IMR-90 (cell line): ENCODE results near the gene TRIM63. TPM values are rescaled to one million over a fixed set of nuclear protein-coding genes. Genes with fewer than 3 reads are reported as not detected.
A peak's percentile ranks its signal among the peaks of the same experiment; 100 is the strongest.
"Not testable (repeated sequence)": the region's sequence is repeated elsewhere in the genome, so short reads cannot be mapped to it uniquely, and the experiment has no call there.

ENCODE experiments used
- ATAC-seq: fragments of 200-7000 bp; cut with Tn5 transposase; 2 replicates; pipeline ENCODE4 v1.9.1; 2020; ENCODE audit warnings: low read depth, mild to moderate bottlenecking, moderate library complexity
- BruUV-seq: library from RNA; stranded (reverse); fragments of 400-500 nt; replicated peaks from 2 replicates; lab custom pipeline; 2021; lab: Mats Ljungman, UMichigan
- CTCF ChIA-PET: fragments of 300-600 bp; formaldehyde crosslinking; extraction: SDS; loops from one replicate; lab custom pipeline; 2021; ENCODE audit warnings: antibody characterized with exemption; lab: Yijun Ruan, JAX
- POLR2A ChIA-PET: fragments of 300-600 bp; sonication (Branson Sonifier 250); formaldehyde crosslinking; loops from one replicate; lab custom pipeline; 2022; ENCODE audit warnings: antibody characterized with exemption; ENCODE audit not compliant: unreplicated experiment; lab: Charles Lee
- DNase-seq: peaks from one replicate; pipeline ENCODE4 v3.0.0; 2013
- H2AFZ ChIP-seq: replicated peaks from 2 replicates; pipeline ENCODE3; 2013; ENCODE audit warnings: low read length, mild to moderate bottlenecking; ENCODE audit not compliant: poor library complexity
- H2AK5ac ChIP-seq: 2 replicates; pipeline ENCODE4 v1.6.1; 2013; ENCODE audit warnings: low read depth, low read length, inconsistent platforms
- H2AK9ac ChIP-seq: replicated peaks from 2 replicates; pipeline ENCODE3; 2013; ENCODE audit warnings: mild to moderate bottlenecking, low read depth, low read length, moderate library complexity; ENCODE audit not compliant: poor library complexity
- H2BK120ac ChIP-seq: 2 replicates; pipeline ENCODE4 v1.6.1; 2013; ENCODE audit warnings: low read depth, low read length, inconsistent platforms
- H2BK15ac ChIP-seq: 3 replicates; pipeline ENCODE4 v1.6.1; 2013; ENCODE audit warnings: low read depth, low read length, inconsistent platforms
- H2BK20ac ChIP-seq: 2 replicates; pipeline ENCODE4 v1.6.1; 2013; ENCODE audit warnings: low read depth, mild to moderate bottlenecking, inconsistent platforms, low read length, moderate library complexity
- H2BK5ac ChIP-seq: 2 replicates; pipeline ENCODE4 v1.6.1; 2013; ENCODE audit warnings: mild to moderate bottlenecking, low read depth, low read length, inconsistent platforms; ENCODE audit not compliant: poor library complexity, severe bottlenecking
- H3K14ac ChIP-seq: replicated peaks from 2 replicates; pipeline ENCODE4 v1.6.1; 2013; ENCODE audit warnings: low read depth, low read length, inconsistent platforms
- H3K18ac ChIP-seq: 2 replicates; pipeline ENCODE4 v1.6.1; 2013; ENCODE audit warnings: low read depth, low read length, control low read depth
- H3K23ac ChIP-seq: 2 replicates; pipeline ENCODE4 v1.6.1; 2013; ENCODE audit warnings: low read depth, low read length, inconsistent platforms
- H3K27ac ChIP-seq: 2 replicates; pipeline ENCODE4 v1.5.1; 2013; ENCODE audit warnings: mild to moderate bottlenecking, control low read depth, low read length; ENCODE audit not compliant: insufficient read depth
- H3K27me3 ChIP-seq: 2 replicates; pipeline ENCODE4 v1.6.1; 2013; ENCODE audit warnings: low read length; ENCODE audit not compliant: control insufficient read depth, insufficient read depth
- H3K36me3 ChIP-seq: 2 replicates; pipeline ENCODE4 v1.6.1; 2013; ENCODE audit warnings: low read length, mixed read lengths; ENCODE audit not compliant: control insufficient read depth, insufficient read depth
- H3K4ac ChIP-seq: 2 replicates; pipeline ENCODE4 v1.6.1; 2013; ENCODE audit warnings: low read depth, low read length, inconsistent platforms
- H3K4me1 ChIP-seq: 2 replicates; pipeline ENCODE4 v1.6.1; 2013; ENCODE audit warnings: low read length, mixed read lengths; ENCODE audit not compliant: control insufficient read depth, insufficient read depth
- H3K4me2 ChIP-seq: 2 replicates; pipeline ENCODE4 v1.6.1; 2013; ENCODE audit warnings: low read depth, mild to moderate bottlenecking, control low read depth, low read length, moderate library complexity
- H3K4me3 ChIP-seq: 2 replicates; pipeline ENCODE4 v1.5.1; 2013; ENCODE audit warnings: low read depth, mild to moderate bottlenecking, control low read depth, low read length, moderate library complexity; ENCODE audit not compliant: insufficient read depth
- H3K56ac ChIP-seq: 2 replicates; pipeline ENCODE4 v1.6.1; 2013; ENCODE audit warnings: low read length, inconsistent platforms; ENCODE audit not compliant: insufficient read depth; ENCODE audit errors: extremely low read depth
- H3K79me1 ChIP-seq, 2 experiments: 2 replicates each; pipeline ENCODE4 v1.6.1; 2013; ENCODE audit warnings: low read length in 2 of 2, inconsistent platforms in 1 of 2, low read depth in 1 of 2
- H3K9ac ChIP-seq: 2 replicates; pipeline ENCODE4 v1.6.1; 2013; ENCODE audit warnings: low read depth, low read length, control low read depth
- H3K9me1 ChIP-seq: 2 replicates; pipeline ENCODE4 v1.6.1; 2013; ENCODE audit warnings: low read length, inconsistent platforms; ENCODE audit not compliant: insufficient read depth
- H3K9me3 ChIP-seq: 2 replicates; pipeline ENCODE4 v1.6.1; 2013; ENCODE audit warnings: low read length; ENCODE audit not compliant: control insufficient read depth, insufficient read depth
- H4K20me1 ChIP-seq: 2 replicates; pipeline ENCODE4 v1.6.1; 2013; ENCODE audit warnings: low read length, inconsistent platforms; ENCODE audit not compliant: insufficient read depth
- H4K5ac ChIP-seq: 2 replicates; pipeline ENCODE4 v1.6.1; 2013; ENCODE audit warnings: mild to moderate bottlenecking, low read depth, low read length, control low read depth
- H4K8ac ChIP-seq, 2 experiments: 2 replicates each; pipeline ENCODE4 v1.6.1; 2013; ENCODE audit warnings: low read depth in 2 of 2, low read length in 2 of 2, control low read depth in 1 of 2, inconsistent platforms in 1 of 2
- H4K91ac ChIP-seq: 2 replicates; pipeline ENCODE4 v1.6.1; 2013; ENCODE audit warnings: low read depth, low read length, inconsistent platforms; ENCODE audit not compliant: insufficient read depth
- WGBS, 2 experiments: methylation state at CpG; one replicate each; pipeline versions ENCODE4 v1.1.5 to v1.1.7; 2013; ENCODE audit warnings: missing lambda C conversion rate in 2 of 2; ENCODE audit not compliant: insufficient read length in 1 of 2; ENCODE audit errors: extremely low coverage in 2 of 2; 5-methylcytosine and 5-hydroxymethylcytosine counted together
- dilution Hi-C: fragments of 300-500 bp; cut with HindIII; formaldehyde crosslinking; loops from one replicate; pipeline ENCODE4 v1.14.3; 2018; ENCODE audit warnings: low sequenced_read_pairs; ENCODE audit not compliant: unreplicated experiment
- in situ Hi-C: fragments of 300-500 bp; cut with MboI; formaldehyde crosslinking; loops from 3 replicates; pipeline ENCODE4 v1.14.3; 2019; ENCODE audit warnings: low sequenced_read_pairs, inconsistent platforms, mixed read lengths
- intact Hi-C: fragments of 100-400 bp; cut with micrococcal nuclease; formaldehyde crosslinking; loops from 2 replicates; pipeline ENCODE4 v1.10.0; 2022
- polyA plus RNA-seq, 3 experiments: library from polyadenylated mRNA; depleted of rRNA; stranded (reverse); fragments of >200 nt; gene quantifications; 2 replicates each; pipeline ENCODE4 v1.2.3, GENCODE V29; 2012; ENCODE audit warnings: low replicate concordance in 1 of 3
- total RNA-seq: library from RNA; depleted of rRNA; stranded (reverse); fragments of >200 nt; gene quantifications from 2 replicates; pipeline ENCODE4 v1.2.3, GENCODE V29; 2012

The TRIM63 gene
- total and polyA plus RNA-seq, 2 of the 4 experiments (the other 2 are of a cell fraction) = not detected

- H3K4me1 ChIP-seq, H2BK120ac ChIP-seq, H3K27me3 ChIP-seq, H4K8ac ChIP-seq, H2AK5ac ChIP-seq, H3K9me3 ChIP-seq, H3K4me2 ChIP-seq, H3K27ac ChIP-seq, H3K18ac ChIP-seq, H3K79me1 ChIP-seq, H3K56ac ChIP-seq, H3K9me1 ChIP-seq, BruUV-seq, H3K36me3 ChIP-seq, H3K4ac ChIP-seq, H4K5ac ChIP-seq, H4K91ac ChIP-seq, POLR2A ChIA-PET, DNase-seq, in situ Hi-C loops, H2BK15ac ChIP-seq, ATAC-seq, H2BK5ac ChIP-seq, H3K14ac ChIP-seq, H2AK9ac ChIP-seq, H4K20me1 ChIP-seq, H2BK20ac ChIP-seq, H3K9ac ChIP-seq, dilution Hi-C loops, H3K4me3 ChIP-seq, H3K23ac ChIP-seq: not testable (repeated sequence)
- intact Hi-C loops = loop anchor here (10.0 kb wide), 1 partner anchor 135 kb away; the partner anchor contains the start of gene CEP85
- 62% methylated on average over 2 of the region's 10 CpGs; no CpG with 5 or more reads in 1 of the 2 experiments for whole genome bisulfite sequencing, 2 experiments
- H2AFZ ChIP-seq = peak overlapping the region; percentile 23
- CTCF ChIA-PET = interaction anchor here (0.6 to 1.0 kb wide), 2 partner anchors 64 to 147 kb away, joined by 3 read pairs; no protein-coding TSS in a partner anchor
Observed at GRCh38 chr1:26100204-26100603, 32.8 kb upstream of the TRIM63 start.
